Loucy (cell line): ENCODE results near the gene WASF3.

Source experiments
- CTCF ChIP-seq: fragments of 200-600 bp; sonication (generic); conservative IDR thresholded peaks from 2 replicates; pipeline ENCODE4 v1.5.1; 2014; ENCODE audit warnings: mild to moderate bottlenecking, antibody characterized with exemption, low read length
- EZH2phosphoT487 ChIP-seq: fragments of 200-600 bp; IDR thresholded peaks from 2 replicates; pipeline ENCODE4 v1.6.1; 2018; ENCODE audit warnings: antibody characterized with exemption, mild to moderate bottlenecking, moderate library complexity, borderline replicate concordance

GRCh38 chr13:26534036-26534726, 23.3 kb upstream of the WASF3 start:
- TF ChIP-seq CTCF (no peak), EZH2phosphoT487 (no peak)
